Thyroid gland (tissue), 4 donors: Measurements from ENCODE around the gene ZP4.

Source experiments
- POLR2A ChIP-seq, 2 donors: fragments of 450-650 bp; IDR thresholded peaks; one replicate each; pipeline ENCODE4 v1.6.1; 2017; ENCODE audit warnings: antibody characterized with exemption in 2 of 2, mild to moderate bottlenecking in 2 of 2, moderate library complexity in 1 of 2
- TF ChIP-seq, protein P1 (sequence below), 6 experiments: fragments of 200-600 bp in 3 of 6; fragments of 450-650 bp in 3 of 6; sonication (generic) in 3 of 6; IDR thresholded peaks; one replicate each; pipeline ENCODE4 v1.5.1; 2016 to 2019; ENCODE audit warnings: antibody characterized with exemption in 6 of 6, mild to moderate bottlenecking in 2 of 6, inconsistent platforms in 1 of 6, moderate library complexity in 1 of 6

DNA sequence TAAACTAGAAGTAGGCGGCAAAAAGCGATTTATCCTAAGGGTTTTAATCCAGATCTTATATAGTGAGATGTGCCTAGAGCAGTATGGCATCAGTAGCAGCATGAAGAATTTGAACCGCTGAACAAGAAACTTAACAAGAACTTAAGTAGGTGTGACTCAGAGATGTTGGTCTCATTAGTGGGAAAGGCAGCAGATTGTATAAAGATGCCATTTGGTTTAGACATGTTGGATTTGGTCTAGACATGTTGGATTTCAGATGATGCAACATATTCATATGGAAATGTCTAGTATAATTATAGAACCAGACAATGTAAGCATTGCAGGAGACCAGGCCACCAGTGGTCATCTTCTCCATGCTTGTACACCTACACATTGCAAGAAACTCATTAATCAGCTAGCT, 42.1 kb upstream of the ZP4 start:
- TF ChIP-seq, protein P1, sequence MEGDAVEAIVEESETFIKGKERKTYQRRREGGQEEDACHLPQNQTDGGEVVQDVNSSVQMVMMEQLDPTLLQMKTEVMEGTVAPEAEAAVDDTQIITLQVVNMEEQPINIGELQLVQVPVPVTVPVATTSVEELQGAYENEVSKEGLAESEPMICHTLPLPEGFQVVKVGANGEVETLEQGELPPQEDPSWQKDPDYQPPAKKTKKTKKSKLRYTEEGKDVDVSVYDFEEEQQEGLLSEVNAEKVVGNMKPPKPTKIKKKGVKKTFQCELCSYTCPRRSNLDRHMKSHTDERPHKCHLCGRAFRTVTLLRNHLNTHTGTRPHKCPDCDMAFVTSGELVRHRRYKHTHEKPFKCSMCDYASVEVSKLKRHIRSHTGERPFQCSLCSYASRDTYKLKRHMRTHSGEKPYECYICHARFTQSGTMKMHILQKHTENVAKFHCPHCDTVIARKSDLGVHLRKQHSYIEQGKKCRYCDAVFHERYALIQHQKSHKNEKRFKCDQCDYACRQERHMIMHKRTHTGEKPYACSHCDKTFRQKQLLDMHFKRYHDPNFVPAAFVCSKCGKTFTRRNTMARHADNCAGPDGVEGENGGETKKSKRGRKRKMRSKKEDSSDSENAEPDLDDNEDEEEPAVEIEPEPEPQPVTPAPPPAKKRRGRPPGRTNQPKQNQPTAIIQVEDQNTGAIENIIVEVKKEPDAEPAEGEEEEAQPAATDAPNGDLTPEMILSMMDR (IDR thresholded peaks at IDR 0.05), result no peak
- TF ChIP-seq POLR2A (IDR thresholded peaks at IDR 0.05), result no peak
